HEK293 (cell line): Measurements from ENCODE around the gene MYOG.

Source experiments
- CTCF ChIA-PET: fragments of 350-600 bp; formaldehyde crosslinking; extraction: SDS; loops from one replicate; lab custom pipeline; 2021; ENCODE audit warnings: antibody characterized with exemption; lab: Yijun Ruan, JAX
- POLR2A ChIA-PET: fragments of 300-600 bp; formaldehyde crosslinking; extraction: SDS; loops from one replicate; lab custom pipeline; 2020; ENCODE audit warnings: antibody characterized with exemption, inconsistent platforms; lab: Yijun Ruan, JAX
- H3K27ac ChIP-seq: fragments of 200-500 bp; sonication (Bioruptor generic); 2 replicates; pipeline ENCODE4 v1.5.1; 2014; ENCODE audit warnings: low read depth, low read length, control low read depth, inconsistent platforms; ENCODE audit errors: extremely low read depth
- H3K36me3 ChIP-seq, 2 experiments: fragments of 200-500 bp in 1 of 2; sonication (Bioruptor generic) in 1 of 2; 1 replicate in 1 of 2; 2 replicates in 1 of 2; pipeline ENCODE4 v1.5.1; 2014 to 2017; ENCODE audit warnings: inconsistent platforms in 2 of 2, low read length in 2 of 2; ENCODE audit not compliant: control insufficient read depth in 2 of 2, insufficient read depth in 1 of 2
- H3K4me1 ChIP-seq: fragments of 200-500 bp; sonication (Bioruptor generic); 2 replicates; pipeline ENCODE4 v1.5.1; 2014; ENCODE audit warnings: mild to moderate bottlenecking, low read length, inconsistent platforms; ENCODE audit not compliant: control insufficient read depth, insufficient read depth
- H3K4me3 ChIP-seq: 2 replicates; pipeline ENCODE4 v1.5.1; 2011; ENCODE audit warnings: low read depth, mild to moderate bottlenecking, control low read depth, low read length, moderate library complexity
- H3K9me3 ChIP-seq: fragments of 200-500 bp; sonication (Bioruptor generic); 2 replicates; pipeline ENCODE4 v1.5.1; 2014; ENCODE audit warnings: low read depth, low read length, inconsistent platforms; ENCODE audit not compliant: control insufficient read depth, insufficient read depth
- ATF2 ChIP-seq: fragments of 450-650 bp; formaldehyde crosslinking; IDR thresholded peaks from 2 replicates; pipeline ENCODE4 v1.5.1; 2016; ENCODE audit warnings: missing biosample characterization, missing genetic modification characterization, low read depth
- HOXC10 ChIP-seq: sonication (generic); formaldehyde crosslinking; IDR thresholded peaks from 2 replicates; pipeline ENCODE4 v1.8.1; 2023; ENCODE audit warnings: mild to moderate bottlenecking, missing genetic modification reagents
- KLF9 ChIP-seq: fragments of 450-650 bp; formaldehyde crosslinking; IDR thresholded peaks from 2 replicates; pipeline ENCODE4 v1.5.1; 2016; ENCODE audit warnings: missing biosample characterization, missing genetic modification characterization, low read depth
- ZBTB6 ChIP-seq: fragments of 450-650 bp; formaldehyde crosslinking; IDR thresholded peaks from 2 replicates; pipeline ENCODE4 v1.5.1; 2017; ENCODE audit warnings: missing biosample characterization, missing genetic modification characterization
- ZFP41 ChIP-seq: fragments of 450-650 bp; formaldehyde crosslinking; IDR thresholded peaks from 2 replicates; pipeline ENCODE4 v1.5.1; 2016; ENCODE audit warnings: missing biosample characterization, missing genetic modification characterization, borderline replicate concordance
- ZIC2 ChIP-seq: fragments of 450-650 bp; formaldehyde crosslinking; IDR thresholded peaks from 2 replicates; pipeline ENCODE4 v1.5.1; 2016; ENCODE audit warnings: missing biosample characterization, missing genetic modification characterization
- ZNF2 ChIP-seq: fragments of 450-650 bp; formaldehyde crosslinking; IDR thresholded peaks from 2 replicates; pipeline ENCODE4 v1.5.1; 2016; ENCODE audit warnings: missing biosample characterization, missing genetic modification characterization
- ZNF24 ChIP-seq: fragments of 450-650 bp; formaldehyde crosslinking; IDR thresholded peaks from 2 replicates; pipeline ENCODE4 v1.5.1; 2016; ENCODE audit warnings: missing biosample characterization, missing genetic modification characterization
- ZNF335 ChIP-seq: fragments of 450-650 bp; formaldehyde crosslinking; conservative IDR thresholded peaks from 2 replicates; pipeline ENCODE4 v1.5.1; 2016; ENCODE audit warnings: missing biosample characterization, missing genetic modification characterization
- ZNF362 ChIP-seq: fragments of 450-650 bp; formaldehyde crosslinking; IDR thresholded peaks from 2 replicates; pipeline ENCODE4 v1.5.1; 2016; ENCODE audit warnings: missing biosample characterization, missing genetic modification characterization
- ZNF37A ChIP-seq: fragments of 450-650 bp; IDR thresholded peaks from 2 replicates; pipeline ENCODE4 v1.5.1; 2018; ENCODE audit warnings: missing biosample characterization, missing genetic modification characterization
- ZNF391 ChIP-seq: fragments of 450-650 bp; formaldehyde crosslinking; IDR thresholded peaks from 2 replicates; pipeline ENCODE4 v1.5.1; 2016; ENCODE audit warnings: low read depth, missing biosample characterization, missing genetic modification characterization, borderline replicate concordance
- ZNF398 ChIP-seq: fragments of 450-650 bp; formaldehyde crosslinking; IDR thresholded peaks from 2 replicates; pipeline ENCODE4 v1.5.1; 2017; ENCODE audit warnings: missing biosample characterization, missing genetic modification characterization
- ZNF580 ChIP-seq: fragments of 450-650 bp; formaldehyde crosslinking; IDR thresholded peaks from 2 replicates; pipeline ENCODE4 v1.5.1; 2016; ENCODE audit warnings: missing biosample characterization, missing genetic modification characterization
- ZNF596 ChIP-seq: fragments of 450-650 bp; IDR thresholded peaks from 2 replicates; pipeline ENCODE4 v1.5.0; 2018; ENCODE audit warnings: missing biosample characterization, mild to moderate bottlenecking, missing genetic modification characterization, moderate library complexity
- ZNF600 ChIP-seq: fragments of 450-650 bp; formaldehyde crosslinking; IDR thresholded peaks from 2 replicates; pipeline ENCODE4 v1.5.1; 2016; ENCODE audit warnings: missing biosample characterization, missing genetic modification characterization
- ZNF654 ChIP-seq: fragments of 450-650 bp; formaldehyde crosslinking; IDR thresholded peaks from 2 replicates; pipeline ENCODE4 v1.5.1; 2016; ENCODE audit warnings: low read depth, missing biosample characterization, missing genetic modification characterization
- ZNF785 ChIP-seq: fragments of 450-650 bp; formaldehyde crosslinking; IDR thresholded peaks from 2 replicates; pipeline ENCODE4 v1.5.1; 2016; ENCODE audit warnings: missing biosample characterization, missing genetic modification characterization
- ZNF791 ChIP-seq: fragments of 450-650 bp; formaldehyde crosslinking; IDR thresholded peaks from 2 replicates; pipeline ENCODE4 v1.5.1; 2016; ENCODE audit warnings: missing biosample characterization, missing genetic modification characterization
- TF ChIP-seq, protein P1 (sequence below): fragments of 450-650 bp; formaldehyde crosslinking; IDR thresholded peaks from 2 replicates; pipeline ENCODE4 v1.5.1; 2016; ENCODE audit warnings: missing biosample characterization, missing genetic modification characterization

Gene MYOG

GRCh38 chr1:203101813-203102634, 16.2 kb upstream of the MYOG start (continued):
- no peak for TF ChIP-seq ZIC2 (tag by site-specific recombination)
- TF ChIP-seq ZNF791 (tag by site-specific recombination) = no peak
- TF ChIP-seq ZBTB6 (tag by site-specific recombination) = no peak
- no peak for TF ChIP-seq ZNF596
- TF ChIP-seq ZNF362 = no peak
- no peak for TF ChIP-seq ZNF391
- no peak for TF ChIP-seq ZNF785

DNA sequence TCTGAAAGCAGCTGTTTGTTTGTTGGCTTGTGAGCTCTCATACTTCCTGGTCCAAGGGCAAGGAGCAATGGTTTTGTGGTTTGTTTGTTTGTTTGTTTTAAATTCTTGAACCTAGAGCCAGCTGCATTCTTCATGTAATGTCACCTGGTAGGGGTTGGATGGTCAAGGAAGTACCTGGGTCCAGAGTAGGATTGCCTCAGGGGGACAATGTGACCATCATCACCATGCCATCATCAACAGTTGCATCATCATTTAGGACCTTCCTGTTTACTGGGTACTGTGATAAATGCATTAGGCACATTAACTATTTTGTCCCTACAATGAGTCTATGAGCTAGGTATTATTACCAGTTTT, 14.7 kb upstream of the MYOG start:
- H3K36me3 ChIP-seq = no peaks in the 10 kb centered on the region
- no peak overlapping the region for H3K27ac ChIP-seq
- TF ChIP-seq, protein P1, sequence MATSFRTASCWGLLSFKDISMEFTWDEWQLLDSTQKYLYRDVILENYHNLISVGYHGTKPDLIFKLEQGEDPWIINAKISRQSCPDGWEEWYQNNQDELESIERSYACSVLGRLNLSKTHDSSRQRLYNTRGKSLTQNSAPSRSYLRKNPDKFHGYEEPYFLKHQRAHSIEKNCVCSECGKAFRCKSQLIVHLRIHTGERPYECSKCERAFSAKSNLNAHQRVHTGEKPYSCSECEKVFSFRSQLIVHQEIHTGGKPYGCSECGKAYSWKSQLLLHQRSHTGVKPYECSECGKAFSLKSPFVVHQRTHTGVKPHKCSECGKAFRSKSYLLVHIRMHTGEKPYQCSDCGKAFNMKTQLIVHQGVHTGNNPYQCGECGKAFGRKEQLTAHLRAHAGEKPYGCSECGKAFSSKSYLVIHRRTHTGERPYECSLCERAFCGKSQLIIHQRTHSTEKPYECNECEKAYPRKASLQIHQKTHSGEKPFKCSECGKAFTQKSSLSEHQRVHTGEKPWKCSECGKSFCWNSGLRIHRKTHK = no peak
- TF ChIP-seq ZFP41 (no peak), KLF9 (tag by site-specific recombination) (no peak), ZNF580 (no peak), ZNF654 (no peak), HOXC10 (no peak), ZNF37A (tag by site-specific recombination) (no peak), ZNF600 (tag by site-specific recombination) (no peak), ZNF398 (no peak)
- no peaks in the 10 kb centered on the region for H3K4me1 ChIP-seq
- ChIA-PET POLR2A (no interaction called here), CTCF (interaction anchor here (0.6 to 2.8 kb wide), 9 partner anchors 15 to 318 kb away, joined by 3 to 15 read pairs (median 3); partner anchors contain the start of gene MYOG)
- no peaks in the 10 kb centered on the region for H3K9me3 ChIP-seq
- H3K4me3 ChIP-seq = no peak overlapping the region

DNA sequence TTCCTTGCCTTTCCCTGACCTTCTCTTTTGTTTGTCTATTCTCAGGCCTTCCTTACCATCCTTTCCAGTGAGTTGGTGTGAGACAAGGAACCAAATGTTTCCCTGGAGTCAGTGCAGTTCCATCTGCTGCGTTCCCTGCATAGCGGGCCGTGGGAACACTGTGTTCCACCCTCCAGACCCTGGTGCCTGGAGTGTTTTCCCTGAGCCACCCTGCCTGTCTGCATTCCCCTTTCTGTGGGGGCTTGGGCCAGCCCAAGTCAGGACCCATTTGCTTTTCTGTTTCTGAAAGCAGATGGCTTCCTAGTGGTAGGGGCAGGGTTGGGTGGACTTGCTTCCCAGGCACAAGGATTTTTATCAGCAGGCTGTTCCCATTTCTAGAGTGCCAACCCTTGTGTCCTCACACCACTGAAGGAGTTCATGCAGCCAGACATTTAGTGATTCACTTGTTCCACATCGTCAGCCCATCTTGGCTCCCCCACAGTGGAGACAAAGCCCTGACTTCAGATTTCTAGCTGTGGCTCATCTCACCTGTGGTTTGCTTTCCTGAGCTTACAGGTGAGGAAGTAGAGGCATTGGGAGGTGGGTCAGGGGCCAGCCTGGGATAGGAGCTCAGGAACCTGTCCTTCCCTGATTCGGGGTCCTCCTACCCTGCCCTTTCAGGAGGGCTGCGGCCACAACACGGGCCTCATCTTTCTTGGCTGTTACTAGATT, 14.1 kb upstream of the MYOG start:
- H3K9me3 ChIP-seq = no peaks in the 10 kb centered on the region
- no peak overlapping the region for H3K27ac ChIP-seq
- ChIA-PET POLR2A (no interaction called here), CTCF (interaction anchor here (0.6 to 2.8 kb wide), 13 partner anchors 14 to 173 kb away, joined by 3 to 15 read pairs (median 4); partner anchors contain the start of gene MYOG)
- no peaks in the 10 kb centered on the region for H3K4me1 ChIP-seq
- H3K36me3 ChIP-seq = no peaks in the 10 kb centered on the region
- no peak overlapping the region for H3K4me3 ChIP-seq
- no peak for TF ChIP-seq ZNF785
- TF ChIP-seq ZNF335 (tag by site-specific recombination) = no peak
- no peak for TF ChIP-seq ATF2
- TF ChIP-seq ZFP41 = no peak
- no peak for TF ChIP-seq ZNF362
- TF ChIP-seq ZNF24 (tag by site-specific recombination) = no peak
- no peak for TF ChIP-seq ZNF2 (tag by site-specific recombination)
